GM18517 (cell line): ENCODE results near the gene ARL2BP.

Experiments used
- ATAC-seq: cut with Tn5 transposase; IDR thresholded peaks from one replicate; pipeline ENCODE4 v1.9.1; 2021; ENCODE audit warnings: mild to moderate bottlenecking, moderate library complexity; ENCODE audit not compliant: unreplicated experiment

Gene ARL2BP

DNA sequence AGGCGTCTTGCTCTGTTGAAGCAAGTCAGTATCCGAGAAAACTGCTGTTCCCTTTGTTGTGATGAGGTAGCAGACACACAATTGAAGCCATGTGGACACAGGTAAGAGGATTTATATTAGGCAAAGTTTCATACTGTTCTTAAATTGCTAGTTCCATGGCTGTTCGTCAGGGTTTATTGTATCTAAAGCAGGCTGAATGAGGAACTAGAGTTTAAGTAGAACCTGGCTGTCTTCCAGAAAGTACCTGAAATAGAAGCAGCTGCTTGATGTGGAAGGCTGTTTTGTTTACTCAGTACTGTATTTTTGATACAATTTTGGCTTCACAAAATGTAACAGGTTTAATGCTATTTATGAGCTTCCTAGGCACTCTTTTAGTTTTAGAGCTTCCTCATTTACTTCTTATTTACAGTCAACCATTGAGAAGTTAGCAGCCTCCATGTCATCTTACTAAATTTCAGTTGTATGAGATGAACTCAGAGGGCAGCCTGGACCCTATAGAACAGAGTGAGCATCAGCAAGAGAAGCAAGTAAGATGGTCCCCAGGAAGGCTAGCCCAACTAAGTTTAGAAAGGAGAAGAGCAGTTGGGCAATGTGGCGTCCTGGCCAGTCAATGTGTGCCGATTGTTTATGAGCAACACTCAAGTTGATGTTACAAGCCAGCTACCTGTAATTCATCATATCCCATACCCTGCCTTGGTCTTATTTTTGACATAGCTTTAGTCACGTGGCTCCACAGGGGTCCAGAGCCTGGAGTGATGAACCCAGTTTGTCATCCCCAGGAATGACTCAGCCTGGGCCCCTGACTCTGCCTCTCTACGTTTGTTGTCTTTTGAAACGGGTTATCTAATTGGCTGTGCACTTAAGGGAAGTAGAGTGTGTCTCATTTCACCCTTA lies 9.7 kb upstream of the ARL2BP start:
- ATAC-seq = no peak

DNA sequence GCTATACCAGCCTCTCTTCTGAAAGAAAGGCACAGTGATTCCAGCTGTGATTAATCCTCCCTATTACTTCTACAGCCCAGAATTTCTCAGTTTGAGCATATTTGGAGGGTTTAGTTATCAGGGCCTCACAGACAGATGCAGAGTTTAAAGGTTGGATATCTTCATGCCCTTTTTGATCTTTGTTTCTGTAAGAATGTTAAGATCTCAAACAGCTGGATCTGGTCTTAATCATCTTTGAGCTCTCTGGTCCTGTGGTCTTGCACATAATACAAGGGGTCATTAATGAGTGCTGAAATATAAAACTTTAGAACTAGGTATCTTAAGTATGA lies 9.1 kb upstream of the ARL2BP start:
- no peak for ATAC-seq

DNA sequence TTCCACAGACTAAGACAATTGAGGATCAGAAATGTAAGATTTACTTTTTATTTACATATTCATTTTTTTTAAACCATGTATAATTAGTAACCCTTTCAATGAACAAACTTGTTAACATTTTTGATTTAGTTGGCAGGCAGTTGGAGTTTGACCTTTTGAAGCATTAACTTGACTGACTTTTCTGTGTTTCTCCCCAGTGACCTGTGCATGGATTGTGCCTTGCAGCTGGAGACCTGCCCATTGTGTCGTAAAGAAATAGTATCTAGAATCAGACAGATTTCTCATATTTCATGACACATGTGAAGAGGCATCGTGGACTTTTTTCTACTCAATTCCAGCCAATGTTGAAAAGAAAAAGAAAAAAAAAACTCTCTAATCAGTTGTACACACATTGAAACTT lies 6.4 kb upstream of the ARL2BP start:
- ATAC-seq = no peak

DNA sequence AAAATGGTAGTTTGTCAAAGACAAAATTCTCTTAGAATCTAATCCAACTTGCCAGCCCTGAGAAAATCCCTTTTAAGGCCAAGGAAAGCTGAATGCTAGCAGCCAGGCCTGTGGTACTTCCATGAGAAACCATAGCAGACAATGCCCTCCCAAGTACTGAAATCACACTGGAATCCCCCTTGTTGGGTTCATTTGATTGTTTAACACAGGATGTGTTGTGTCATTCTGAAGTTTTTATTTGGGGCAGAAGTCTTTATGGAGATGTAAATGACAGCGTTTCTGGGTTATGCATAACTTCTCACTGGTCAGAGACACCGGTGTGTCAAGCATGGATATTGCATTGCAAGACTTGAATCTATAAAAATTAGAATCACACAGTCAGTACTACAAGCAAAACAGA lies 6.0 kb upstream of the ARL2BP start:
- no peak for ATAC-seq

DNA sequence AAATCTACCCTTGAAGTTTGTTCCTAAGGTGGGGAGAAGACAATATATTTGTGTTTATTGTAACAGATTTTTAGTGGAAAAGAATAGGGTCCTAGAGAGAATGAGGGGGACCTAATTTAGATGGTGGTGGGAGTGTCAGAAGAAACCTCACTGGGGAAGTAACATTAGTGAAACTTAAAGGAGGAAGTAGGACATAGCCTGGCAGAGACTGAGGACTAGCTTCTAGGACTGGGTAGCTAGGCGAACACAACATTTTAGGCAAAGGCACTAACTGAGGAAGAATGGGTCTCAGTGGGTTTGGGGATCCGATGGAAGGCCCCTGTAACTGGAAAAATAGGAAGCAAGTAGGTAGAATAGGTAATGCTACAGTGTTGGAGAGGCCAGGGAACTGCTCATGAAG lies 4.2 kb upstream of the ARL2BP start:
- no peak for ATAC-seq

DNA sequence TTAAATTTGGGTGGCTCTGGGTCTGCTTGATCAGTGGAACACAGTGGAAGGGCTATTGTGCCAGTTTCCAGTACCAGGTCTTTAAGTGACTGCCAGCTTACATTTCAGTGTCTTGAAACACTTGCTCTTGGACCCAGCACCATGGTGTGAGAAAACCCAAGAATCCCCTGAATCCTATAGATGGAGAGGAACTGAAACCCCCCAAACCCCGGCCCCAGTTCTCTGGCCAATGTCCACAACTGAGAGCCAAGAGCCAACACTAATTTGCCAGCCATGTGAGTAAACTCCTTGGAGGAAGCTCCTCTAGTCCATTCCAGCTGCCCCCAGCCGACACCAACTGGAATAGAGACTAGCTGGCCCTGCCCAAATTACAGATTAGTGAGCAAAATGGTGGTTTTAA lies 2.4 kb upstream of the ARL2BP start:
- no peak for ATAC-seq

DNA sequence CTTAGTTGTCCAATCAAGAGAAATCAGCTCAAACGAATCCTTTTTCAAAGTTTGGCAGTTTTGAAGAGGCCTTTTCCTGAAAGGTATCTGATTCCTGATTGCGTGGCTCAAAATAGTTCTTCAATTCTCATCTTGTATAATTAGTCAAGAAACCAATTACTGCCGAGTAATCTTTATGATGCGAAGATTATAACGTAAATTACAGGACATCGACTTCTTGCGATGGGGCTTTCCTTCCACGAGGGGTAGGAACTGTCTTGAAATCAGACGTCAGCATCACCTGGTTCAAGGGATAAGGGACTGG lies 644 bp upstream of the ARL2BP start:
- peak; percentile 29 for ATAC-seq

DNA sequence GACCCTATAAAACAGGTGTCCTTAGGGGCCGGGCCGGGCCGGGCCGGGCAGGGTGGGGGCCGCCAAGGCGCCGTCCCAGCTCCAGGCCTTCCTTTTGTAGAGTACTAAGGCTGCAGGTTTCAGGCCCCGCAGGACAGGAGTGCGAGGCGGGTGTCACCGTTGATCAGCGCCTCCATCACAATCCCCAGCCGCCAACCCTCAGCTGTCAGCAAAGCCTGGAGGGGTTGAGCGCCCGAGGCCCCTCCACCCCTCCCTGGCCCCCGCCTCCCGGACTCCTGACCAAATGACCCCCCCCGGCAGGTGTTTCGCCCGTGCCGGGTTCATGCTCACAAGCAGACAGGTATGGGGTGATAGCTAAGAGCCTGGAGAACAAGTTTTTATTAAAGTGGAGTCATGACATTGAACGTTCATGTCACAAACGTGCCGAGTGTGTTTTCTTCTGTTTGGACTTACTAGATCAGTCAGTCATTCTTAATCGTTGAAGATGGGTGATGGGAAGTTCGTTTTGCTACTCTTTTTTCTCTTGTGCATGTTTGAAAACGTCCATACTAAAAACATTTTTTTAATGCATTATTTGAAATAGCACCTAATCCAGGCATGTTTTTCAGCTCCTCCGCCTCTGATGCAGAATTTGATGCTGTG lies 534 bp downstream of the ARL2BP start:
- no peak for ATAC-seq

DNA sequence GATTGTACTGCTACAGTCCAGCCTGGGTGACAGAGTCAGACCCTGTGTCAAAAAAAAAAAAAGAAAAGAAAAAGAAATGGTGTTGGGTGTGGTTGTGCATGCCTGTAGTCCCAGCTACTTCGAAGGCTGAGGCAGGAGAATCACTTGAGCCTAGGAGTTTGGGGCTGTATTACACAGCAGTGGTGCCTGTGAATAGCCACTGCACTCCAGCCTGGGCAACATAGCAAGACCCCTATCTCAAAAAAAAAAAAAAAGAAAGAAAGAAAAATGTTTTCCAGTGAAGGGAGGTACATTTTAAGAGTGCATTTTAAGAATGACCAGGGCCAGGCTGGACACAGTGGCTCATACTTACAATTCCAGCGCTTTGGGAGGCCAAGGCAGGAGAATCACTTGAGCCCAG lies 6.3 kb downstream of the ARL2BP start:
- ATAC-seq = no peak

DNA sequence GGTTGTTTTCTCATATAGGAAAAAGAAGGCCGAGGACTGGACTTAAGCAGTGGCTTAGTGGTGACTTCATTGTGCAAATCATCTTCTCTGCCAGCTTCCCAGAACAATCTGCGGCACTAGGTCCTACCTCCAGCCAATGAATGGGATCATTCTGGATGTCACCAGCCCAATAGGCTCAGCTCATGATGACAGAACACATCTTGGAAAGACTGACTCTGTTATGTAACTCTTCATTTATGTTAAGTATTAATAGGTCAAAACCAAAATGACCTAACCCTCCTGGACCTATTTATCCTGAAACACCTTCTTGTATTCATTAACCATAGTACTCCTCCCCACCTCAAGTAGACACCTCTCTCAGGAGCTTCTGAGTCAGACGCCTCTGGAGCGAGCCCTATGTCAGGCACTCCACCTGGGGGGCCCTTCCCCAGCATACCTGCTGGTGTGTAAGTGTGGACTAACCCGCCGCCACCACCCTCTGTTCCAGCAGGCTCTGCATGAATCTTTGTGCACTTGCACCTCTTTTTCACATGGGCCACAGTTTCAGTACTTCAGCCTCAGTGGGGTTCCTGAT lies 7.2 kb downstream of the ARL2BP start:
- no peak for ATAC-seq

DNA sequence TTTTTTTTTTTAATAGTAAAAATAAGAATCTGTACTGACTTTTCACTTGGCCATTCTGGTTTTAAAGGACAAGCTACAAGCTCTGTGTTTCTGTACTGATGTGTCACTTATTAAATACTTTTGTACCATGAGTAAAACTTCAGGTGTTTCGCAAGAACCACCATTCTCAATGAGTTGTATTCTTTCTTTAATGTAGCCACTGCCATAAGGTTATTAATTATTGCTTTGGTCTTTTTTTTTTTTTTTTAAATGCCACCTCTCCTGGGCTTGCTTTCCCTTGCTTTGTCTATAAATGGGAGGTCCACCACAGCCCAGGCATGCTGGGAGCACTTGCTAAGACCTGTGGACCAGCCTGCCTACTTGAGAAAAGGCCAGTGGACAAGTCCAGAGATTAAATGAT lies 8.4 kb downstream of the ARL2BP start:
- ATAC-seq = no peak

DNA sequence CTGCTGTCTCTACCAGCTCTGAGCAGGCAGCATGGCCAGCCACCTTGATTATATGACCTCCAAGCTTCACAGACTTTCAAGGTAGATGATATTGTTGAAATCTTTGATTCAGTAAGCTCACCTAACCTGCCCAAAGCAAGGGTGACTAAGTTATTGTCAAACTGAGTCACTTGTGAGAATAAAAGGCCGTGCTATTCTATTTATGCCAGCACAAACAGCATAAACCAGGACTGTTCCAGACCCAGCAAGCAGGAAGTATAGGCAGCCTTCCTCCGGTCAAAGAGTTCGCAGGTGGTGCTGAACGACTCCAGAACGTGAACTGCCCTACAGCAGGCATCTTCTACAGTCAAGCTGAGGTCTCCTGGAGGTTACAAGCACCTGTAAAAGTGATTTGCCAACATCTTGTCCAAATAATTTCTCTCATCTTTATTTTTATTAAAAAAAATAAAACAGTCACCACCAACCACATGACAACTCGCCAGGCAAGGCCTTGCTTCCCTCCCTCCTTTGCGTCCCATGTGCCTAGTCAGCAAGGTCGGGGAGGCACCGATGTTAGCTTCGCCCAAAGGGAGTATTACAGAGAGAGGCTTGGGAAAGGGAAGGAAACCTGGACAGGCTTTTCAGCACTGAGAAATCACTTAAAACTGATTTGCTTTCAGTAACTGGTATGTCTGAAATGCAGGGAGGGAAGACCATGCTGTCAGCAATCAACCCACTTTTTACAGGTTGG lies 10.8 kb downstream of the ARL2BP start:
- no peak for ATAC-seq

DNA sequence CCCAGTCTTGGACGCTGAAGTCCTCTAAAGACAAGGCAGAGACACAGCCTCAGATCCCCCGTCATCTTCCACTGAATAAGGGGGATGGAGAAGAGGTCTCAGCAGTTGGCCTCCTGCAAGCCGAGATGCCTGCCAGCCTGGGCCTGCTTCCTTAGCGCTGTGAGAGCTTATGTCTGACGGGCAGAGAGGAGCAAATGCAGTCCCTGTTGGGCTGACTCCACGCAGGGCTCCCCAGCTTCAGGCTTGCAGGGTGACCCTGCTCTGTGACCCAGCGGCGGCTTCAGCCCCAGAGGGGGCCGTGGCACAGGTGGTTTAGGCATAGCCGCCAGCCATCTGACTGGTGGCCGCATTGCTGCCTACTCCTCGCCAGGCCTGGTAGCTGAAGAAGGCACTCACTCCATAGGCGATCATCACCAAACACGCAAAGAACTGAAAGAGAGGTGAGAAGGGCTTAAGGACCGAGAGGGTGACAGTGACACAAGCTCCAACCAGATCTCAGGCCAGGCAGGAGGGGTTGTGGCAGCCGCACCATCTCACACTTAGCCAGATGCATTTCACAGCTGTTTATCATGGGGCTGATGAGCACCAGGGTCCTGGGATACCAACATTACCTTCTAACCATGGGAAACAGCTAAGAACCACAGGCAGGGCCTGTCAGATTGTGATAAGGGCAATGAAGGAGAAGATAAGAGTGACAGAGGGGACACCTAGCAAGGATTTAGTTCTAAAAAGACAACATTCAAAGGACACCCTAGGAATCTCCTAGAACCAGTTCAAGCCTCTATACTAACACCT lies 11.7 kb downstream of the ARL2BP start:
- ATAC-seq = no peak

DNA sequence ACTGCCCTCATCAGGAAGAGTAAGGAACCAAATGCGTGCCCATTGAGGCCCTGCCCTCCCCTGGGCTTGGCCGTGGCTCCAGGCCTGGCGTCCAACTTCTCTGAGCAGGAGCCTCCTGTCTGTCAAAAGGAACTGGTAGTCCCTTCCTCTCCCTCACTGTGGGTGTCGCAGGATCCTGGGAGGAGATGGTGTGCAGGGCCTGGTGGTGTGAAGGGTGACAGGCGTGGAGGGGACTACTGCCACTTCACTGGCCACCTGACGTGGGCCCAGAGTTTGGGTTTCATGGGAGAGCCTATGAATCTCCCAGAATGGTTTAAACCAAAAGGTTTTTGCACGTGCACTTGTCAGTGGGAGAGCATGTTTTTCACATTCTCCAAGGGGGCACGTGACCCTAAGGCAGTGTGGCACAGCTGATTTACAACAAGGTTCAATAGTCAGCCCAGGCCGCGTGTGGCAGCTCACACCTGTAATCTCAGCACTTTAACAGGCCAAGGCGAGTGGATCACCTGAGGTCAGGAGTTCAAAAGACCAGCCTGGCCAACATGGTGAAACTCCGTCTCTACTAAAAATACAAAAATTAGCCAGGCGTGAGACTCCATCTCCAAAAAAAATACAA lies 12.5 kb downstream of the ARL2BP start:
- no peak for ATAC-seq

DNA sequence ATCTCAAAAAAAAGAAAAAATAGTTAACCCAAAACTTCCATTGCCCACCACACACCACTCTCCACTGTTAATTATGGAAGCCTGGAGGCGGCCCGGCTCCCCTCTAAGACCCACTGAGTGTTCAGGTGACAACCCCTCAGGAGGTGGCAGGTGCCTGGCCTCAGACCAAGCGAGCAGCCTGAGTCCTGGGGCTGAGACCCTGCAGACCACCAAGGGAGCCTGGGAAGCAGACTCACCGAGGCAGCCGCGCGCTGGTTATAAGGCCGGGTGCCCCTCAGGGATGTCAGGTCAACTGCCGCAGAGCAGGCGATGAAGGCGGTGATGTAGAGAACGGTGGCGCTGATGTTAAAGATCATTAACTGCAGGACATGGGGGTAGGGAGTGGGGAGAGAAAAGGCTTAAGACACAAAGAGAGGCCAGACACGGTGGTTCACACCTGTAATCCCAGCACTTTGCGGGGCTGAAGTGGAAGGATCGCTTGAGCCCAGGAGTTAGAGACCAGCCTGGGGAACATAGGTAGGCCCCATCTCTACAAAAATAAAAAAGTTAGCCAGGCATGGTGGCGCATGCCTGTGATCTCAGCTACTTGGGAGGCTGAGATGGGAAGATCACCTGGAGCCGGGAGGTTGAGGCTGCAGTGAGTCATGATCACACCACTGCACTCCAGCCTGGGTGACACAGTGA lies 13.3 kb downstream of the ARL2BP start:
- no peak for ATAC-seq

DNA sequence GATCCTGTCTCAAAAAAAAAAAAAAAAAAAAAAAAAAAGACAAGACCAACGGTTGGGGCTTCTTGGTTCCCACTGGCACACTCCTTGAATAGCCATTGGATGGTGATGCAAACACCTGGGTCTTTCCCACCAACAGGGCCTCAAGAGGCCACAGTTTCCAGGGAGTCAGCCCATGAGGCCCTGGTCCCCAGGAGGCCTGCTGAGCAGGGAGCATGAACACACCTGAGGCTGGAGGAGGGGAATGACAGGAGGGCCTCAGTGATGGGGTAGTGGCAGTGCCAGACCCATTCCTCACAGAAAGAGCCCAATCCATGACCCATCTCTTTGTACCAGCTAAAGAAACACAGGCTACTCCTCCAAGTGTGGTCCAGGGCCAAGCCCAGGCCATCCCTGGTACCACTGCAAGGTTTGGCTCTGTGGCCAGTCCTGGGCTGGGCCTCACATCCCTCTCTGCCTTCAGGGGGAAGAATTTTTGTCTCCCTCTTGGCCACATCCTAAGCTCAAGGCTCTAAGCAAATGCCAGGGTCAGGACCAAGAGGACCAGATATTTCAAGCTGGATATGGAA lies 13.9 kb downstream of the ARL2BP start:
- ATAC-seq = no peak

DNA sequence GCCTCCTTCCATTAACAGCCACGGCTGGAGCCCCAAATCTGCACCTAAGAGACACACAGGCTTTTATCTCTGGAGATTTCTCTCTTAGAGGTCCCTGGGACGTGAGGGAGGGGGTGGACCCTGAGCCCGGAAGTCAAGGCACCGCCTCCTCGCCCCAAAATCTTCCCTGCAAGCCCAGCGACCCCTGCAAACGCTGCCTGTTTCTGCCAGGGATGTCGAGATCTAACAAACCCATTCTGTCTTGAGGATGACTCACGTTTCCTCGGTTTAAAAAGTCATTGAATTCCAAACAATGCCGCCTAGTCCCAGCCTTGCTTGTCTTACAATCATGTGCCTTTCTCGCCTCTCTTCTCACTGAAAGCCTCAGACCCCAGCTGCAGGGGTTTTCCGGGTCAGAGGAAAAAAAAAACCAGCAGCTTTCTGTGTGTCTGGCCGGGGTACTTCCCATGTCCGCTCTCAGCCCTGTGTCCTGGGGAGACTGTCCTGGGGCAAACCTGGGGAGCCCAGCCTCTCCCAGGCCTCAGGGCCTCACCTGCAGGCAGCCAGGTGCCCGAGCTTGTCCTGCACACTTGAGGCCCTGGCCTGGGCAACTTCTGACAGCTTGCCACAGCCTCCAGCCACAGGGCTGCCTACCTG lies 15.4 kb downstream of the ARL2BP start:
- no peak for ATAC-seq

DNA sequence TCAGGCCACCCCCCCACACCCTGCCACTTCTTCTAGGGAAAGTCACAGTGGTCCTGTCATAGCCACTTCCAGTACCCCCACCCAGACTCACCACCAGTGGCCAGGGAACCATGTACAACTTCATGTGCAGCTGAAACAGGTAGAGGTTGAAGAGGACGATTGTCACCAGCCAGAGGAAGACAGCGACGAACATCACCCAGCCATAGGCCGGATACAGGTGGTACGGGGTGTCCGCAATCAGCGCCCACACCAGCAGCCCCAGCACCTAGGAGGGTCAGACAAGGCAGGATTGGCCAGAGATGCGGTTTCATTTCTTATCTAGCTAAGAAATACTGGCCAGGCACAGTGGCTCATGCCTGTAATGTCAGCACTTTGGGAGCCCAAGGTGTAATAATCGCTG lies 16.7 kb downstream of the ARL2BP start:
- no peak for ATAC-seq

DNA sequence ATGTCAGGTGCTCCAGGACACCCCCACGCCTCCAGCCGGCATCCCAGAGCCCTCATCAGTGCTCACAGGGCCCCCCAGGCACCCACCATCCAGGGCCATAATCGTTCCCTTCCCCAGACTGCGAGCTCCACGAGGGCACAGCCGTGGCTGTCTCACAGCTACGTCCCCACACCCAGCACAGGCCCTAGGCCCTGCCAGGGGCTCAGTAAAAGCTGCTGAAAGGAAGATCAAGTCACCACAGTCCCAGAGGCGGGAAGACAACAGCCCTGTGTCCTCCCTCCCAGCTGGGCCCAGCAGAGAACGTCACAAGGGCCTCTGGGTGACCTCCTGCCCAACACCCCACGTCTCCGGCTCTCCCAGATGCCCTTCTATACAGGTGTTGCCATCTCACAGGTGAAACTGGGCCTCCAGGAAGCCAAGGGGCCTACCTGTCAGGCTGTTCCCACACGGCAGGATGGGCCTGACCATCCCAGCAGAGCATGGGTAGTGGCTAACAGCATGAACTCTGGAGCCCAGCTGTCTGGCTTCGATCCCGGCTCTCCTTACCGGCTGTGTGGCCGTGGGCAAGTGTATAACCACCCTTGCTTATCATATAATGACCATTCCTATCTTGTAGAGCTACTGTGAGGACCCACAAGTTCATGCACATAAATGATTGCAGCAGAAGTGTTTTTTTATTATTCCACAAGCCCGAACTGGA lies 17.9 kb downstream of the ARL2BP start:
- no peak for ATAC-seq
